GM18873 (cell line): ENCODE measurements around the gene BOLL.
"Not testable (repeated sequence)": the region's sequence is repeated elsewhere in the genome, so short reads cannot be mapped to it uniquely, and the experiment has no call there.

Experiments
- ATAC-seq: cut with Tn5 transposase; IDR thresholded peaks from one replicate; pipeline ENCODE4 v1.9.1; 2021; ENCODE audit warnings: mild to moderate bottlenecking, moderate library complexity, moderate number of reproducible peaks; ENCODE audit not compliant: unreplicated experiment, low FRiP score

BOLL gene, protein sequence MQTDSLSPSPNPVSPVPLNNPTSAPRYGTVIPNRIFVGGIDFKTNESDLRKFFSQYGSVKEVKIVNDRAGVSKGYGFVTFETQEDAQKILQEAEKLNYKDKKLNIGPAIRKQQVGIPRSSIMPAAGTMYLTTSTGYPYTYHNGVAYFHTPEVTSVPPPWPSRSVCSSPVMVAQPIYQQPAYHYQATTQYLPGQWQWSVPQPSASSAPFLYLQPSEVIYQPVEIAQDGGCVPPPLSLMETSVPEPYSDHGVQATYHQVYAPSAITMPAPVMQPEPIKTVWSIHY

DNA sequence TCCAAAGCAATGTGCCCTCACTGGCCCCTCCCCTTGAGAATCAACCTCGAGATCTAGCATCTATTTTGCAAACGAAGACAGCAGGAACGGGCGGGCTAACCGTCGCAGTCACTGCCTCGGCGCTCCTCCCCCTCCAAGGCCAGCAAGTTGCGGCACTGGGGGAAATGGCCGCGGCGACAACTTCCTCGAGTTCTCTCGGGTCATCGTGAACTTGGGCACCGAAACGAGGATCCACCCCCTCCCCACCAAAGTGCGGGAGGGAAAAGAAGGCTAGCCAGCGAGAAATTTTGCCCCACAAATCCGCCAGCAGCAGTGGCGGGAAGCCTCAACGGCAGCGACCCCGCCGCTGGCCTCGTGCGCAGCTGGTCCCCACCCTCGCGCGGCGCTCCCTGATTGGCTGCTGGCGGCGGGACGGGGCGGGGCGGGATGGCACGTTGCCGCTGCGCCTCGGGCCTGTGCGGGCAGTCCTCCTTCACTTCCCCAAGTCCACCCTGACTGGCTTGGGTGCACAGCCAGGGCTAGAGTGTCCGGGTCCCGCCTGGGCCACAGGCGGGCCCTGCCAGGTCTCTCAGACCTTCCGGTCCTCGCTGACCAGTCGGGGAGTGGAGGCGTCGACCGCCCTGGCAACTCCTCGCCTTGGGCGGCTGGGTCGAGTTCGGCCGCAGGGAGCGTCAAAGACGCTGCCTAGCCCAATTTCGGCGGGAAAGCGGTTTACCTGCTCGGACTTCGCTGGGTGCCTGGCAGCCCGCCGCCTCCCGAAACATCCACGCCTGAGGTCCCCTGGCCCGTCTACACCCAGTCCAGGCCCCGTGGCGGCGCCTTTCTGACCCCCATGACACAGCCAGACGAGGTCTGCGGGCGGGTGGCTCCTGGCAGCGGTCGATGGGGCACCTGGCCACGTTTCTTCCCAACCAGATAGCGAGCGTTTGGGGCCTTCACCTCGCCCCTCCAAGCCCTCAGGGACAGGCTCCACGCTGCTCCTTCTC is at the start of gene BOLL:
TSS of gene BOLL (minus strand) at position 364 of the 986 bp plus-strand sequence. CDS start 3,469 bp downstream, outside the sequence.
- ATAC-seq, result no peak

DNA sequence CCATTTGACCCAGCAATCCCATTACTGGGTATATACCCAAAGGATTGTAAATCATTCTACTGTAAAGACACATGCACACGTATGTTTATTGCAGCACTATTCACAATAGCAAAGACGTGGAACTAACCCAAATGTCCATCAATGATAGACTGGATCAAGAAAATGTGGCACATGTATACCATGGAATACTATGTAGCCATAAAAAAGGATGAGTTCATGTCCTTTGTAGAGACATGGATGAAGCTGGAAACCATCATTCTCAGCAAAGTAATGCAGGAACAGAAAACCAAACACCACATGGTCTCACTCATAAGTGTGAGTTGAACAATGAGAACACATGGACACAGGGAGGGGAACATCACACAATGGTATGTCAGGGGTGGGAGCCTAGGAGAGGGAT is 49.7 kb upstream of the BOLL start:
- not testable (repeated sequence) for ATAC-seq

DNA sequence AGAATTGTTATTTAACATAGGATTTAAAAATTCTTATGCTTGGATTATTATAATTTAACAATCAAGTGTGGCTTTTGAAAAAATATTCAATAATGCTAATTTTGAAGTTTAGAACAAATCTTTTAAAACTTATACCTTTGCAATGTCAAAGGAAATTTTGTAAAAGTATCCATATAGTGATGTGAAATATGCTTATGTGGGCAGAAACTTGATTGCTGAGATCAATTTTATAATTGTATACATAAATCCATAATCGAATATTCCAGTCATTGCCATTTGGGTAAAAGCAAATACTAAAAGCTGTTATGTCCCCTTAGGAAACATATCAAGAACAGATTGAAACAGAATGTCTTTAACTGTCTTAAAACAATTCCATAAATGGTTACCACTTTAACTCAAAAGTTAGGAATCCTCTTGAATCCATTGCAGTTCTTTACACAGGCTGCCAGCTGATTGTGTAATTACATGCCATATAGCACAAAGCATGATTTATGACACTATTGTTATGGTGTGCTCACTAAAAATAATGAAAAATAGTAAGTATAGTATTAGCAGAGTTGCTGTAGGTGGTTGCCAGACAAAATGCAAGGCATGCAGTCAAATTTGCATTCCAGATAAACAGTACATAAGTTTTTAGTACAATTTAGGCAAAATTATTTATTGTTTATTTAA is 43.5 kb upstream of the BOLL start:
- ATAC-seq, result no peak

DNA sequence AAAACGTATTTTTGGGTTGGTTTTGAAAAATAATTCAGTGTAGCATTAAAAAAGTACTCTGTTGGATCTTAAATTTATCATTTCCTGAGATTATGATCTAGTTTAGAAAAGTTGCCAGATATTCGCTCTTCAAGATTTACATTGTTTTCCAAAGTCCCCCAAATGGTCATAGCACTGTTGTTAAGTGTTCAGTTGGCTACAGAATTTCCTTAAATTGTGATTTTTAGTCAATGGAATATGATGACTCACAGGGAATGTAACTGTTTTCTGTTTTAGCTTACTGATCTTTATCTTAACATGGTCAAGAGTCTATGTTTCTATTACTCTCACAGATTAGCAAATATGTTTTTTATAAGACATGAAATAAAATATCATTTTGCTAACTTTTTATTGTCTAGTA is 42.5 kb upstream of the BOLL start:
- ATAC-seq, result no peak

DNA sequence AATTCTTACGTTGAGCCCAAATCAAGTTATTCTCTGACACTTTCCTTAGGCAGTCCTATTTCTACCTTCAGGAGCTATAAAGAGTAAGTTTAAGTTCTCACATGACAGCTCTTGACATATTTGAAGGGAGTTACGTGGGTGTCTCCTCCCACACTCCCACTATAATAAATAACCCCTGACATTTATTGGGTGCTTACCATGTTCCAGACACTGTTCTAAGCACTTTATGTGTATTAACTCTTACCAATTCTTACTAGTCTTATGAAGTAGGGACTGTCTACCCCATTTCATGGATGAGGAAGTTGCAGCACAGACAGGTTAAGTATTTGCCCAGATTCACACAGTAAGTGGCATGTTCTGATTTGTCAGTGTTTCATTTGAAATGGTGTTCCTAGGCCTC is 37.2 kb upstream of the BOLL start:
- no peak for ATAC-seq

DNA sequence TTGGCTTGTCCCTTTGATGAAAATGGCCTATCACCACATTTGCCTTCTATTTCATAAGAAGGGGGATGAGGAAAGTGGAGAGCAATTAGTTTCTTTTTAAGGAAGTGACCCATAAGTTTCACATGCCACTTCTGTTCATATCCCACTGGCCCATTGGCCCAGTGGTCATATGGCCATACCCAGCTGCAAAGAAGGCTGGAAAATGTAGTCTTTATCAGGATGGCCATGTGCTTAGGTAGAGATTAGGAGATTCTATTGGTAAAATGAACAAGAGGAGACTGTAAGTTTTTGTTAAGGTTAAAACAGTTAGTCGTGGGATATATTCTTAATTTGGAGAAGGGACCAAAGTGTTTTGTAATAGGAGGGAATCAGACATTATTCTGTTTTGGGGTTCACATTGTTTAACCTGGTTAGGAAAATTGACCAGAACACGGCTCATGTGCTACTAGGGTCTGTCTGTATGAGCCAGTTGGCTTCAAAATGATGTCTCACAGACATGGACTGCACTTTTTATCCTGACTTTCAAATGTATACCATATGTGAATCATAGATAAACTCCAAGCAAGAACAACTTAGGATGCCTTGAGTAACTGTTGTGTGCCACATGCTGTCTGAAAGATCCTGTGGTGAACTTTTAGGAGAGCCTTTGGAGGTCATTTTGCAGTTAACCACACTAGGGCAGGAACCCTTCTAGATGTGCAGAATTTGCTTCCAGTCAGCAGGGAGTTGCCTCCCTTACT is 36.6 kb upstream of the BOLL start:
- ATAC-seq, result no peak

DNA sequence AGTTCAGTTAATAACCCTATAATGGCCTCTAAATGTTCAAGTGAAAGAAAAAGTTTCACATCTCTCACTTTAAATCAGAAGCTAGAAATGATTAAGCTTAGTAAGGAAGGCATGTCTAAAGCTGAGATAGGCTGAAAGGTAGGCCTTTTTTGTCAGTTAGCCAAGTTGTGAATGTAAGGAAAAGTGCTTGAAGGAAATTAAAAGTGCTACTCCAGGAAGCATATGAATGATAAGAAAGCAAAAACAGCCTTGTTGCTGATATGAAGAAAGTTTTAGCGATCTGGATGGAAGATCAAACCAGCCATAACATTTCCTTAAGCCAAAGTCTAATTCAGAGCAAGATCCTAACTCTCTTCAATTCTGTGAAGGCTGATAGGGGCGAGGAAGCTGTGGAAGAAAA is 29.4 kb upstream of the BOLL start:
- ATAC-seq, result no peak

DNA sequence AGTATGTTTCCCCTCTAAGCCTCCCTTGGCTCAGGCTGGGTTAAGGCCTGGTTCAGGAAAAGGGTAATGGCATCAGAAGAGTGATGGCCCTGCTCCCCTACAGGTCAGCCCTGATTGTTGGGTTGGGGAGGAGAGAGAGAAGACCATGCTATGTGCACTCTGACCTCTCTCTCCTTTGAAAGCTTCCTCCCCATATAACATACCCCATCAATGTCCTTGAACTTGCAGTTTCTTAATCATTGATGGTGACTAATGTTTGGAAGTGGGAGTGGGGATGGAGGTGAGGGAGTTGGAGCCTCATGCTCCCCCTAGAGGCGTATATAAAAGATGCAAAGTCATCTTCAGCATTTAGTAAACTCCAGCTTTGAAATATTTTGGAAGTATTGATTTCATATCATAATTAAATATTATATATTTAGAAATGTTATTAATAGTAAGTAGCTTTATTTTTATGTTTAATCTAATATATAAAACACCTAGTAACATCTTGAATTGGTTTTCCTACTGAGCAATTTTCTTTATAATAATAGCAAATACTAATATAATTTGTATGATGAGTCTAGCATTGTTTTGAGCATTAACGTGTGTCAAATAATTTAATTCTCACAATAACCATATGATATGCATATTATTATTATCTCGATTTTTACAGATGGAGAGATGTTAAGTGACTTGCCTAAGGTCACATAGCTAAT is 28.1 kb upstream of the BOLL start:
- ATAC-seq, result no peak

DNA sequence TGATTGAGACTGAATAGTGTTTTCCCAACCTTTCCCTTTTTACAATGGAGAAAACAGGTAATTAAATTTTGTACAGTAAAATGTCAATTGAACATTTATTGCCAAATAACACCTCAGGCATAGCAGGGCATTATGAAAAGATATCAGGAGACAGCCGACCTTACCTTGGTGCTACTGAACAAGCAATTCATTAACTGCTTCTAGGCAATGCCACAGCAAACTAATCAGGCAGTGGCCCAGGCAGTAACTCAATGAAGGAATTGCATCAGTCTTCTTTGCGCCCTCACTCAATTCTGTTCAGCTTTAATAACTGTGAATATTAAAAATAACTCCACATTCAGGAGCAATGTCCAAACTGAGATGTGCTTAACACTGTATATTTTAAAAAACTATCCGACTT is 25.4 kb upstream of the BOLL start:
- no peak for ATAC-seq

DNA sequence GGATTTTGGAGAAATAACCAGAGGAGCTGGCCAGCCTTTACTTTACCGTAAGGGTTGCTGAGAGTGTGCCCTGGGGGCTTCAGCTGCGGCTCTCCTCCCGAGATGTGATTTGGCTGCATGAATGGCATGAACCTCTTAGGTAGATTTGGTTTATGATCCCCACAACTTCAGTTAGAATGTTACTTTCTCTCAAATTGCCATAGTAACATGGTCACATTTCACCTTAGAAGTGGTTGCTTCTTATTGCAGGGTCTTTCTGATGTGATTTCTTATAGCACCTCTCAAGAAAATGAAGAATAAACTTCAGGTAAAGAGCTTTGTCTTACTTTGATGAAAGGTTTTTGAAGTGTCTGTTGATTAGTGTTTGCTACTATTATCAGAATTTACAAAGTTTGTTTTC is 24.9 kb upstream of the BOLL start:
- ATAC-seq, result no peak

DNA sequence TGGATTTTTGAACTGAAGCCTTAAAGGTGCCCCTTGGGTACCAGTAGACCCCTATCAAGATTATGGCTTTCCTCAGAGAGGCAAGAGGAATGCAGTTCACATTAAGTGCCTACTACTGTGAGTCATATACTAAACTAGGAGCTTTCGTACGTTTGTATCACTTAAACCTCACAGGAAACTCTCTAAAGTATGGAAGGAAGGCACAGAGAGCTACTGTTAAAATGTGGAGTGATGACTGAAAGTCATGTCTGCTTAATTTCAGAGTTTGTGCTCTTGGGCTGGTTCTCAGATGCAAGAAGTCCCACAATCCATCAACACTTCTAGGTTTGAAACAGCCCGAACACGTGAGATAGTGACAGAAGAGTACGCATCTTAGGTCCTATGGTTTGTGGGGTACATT is 23.9 kb upstream of the BOLL start:
- no peak for ATAC-seq

DNA sequence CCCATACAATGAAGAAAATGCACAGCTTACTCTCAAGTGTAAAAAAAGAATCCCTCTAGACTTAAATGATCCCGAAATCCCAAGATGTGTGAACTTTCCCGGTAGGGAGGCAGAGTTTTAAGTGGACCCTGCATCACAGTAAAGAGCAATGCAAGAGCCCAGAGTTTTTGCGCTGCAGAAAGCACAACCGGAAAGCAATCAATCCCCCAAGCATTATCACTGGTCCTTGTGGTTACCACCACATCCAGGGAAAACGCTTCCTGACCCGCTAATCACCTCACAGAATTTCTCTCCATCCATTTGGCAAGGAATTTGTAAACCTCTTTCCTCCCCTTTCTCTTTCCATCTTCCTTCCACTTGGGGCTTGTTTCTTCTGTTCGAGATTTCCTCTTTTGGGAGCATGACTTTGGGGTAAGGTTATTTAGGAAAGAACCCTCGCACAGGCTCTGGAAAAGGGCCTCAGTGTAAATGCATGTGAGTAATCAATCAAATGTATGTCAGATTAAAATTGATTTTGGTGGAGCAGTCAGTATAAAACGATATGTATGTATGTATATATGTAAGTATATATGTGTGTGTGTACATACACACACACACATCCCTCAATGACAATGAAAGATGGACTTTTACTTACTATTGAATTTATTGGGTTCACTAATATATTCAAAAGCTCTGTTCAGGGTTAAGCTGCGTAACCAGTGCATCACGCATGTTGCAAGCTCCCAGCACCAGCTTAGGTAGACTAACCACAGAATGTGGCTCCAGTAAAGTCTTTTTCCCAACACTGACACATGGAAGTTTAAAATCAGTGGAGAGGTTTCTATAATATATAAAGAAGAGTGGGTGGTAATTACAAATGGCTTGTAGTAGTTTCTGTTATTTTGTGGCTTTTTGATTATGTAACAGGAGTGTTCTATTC is 20.9 kb upstream of the BOLL start:
- no peak for ATAC-seq

DNA sequence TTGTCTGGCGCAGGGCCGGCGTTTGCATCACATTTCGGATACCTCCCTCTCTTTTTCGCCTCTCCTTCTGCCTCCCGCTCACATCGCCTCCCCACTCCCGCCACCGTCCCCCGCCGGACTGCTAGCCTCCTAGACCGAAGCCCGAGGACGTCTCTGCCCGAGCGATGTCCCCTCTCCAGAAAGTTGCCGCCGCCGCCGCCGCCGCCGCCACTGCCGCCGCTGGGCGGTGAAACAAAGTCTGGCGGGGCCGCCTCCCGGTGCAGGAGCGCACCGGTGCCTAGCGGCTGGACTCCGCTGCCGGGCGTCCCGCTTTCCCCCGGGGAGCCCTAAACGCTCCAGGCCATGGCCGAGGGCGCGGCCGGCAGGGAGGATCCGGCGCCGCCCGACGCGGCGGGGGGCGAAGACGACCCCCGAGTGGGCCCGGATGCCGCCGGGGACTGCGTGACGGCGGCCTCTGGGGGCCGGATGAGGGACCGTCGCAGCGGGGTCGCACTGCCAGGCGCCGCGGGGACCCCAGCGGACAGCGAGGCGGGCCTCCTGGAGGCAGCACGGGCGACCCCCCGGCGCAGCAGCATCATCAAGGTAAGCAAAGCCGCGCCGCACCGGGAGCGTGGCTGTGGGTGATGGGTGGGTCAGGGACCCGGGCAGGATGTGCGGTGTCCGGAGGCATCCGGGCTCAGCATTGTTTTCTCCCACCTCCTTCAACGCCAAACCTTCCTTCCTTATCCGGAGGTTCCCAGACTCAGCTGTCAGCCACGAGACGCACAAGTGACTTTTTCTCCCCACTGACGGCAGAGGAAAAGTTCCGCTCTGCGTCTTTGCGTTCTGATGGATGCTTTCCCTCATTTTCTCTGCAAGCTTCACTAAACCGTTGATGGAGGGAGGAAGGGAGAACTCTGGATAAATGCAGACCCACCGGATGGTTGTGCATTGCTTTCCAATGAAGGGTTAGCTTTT is 19.9 kb upstream of the BOLL start:
- ATAC-seq, result peak; percentile 17

DNA sequence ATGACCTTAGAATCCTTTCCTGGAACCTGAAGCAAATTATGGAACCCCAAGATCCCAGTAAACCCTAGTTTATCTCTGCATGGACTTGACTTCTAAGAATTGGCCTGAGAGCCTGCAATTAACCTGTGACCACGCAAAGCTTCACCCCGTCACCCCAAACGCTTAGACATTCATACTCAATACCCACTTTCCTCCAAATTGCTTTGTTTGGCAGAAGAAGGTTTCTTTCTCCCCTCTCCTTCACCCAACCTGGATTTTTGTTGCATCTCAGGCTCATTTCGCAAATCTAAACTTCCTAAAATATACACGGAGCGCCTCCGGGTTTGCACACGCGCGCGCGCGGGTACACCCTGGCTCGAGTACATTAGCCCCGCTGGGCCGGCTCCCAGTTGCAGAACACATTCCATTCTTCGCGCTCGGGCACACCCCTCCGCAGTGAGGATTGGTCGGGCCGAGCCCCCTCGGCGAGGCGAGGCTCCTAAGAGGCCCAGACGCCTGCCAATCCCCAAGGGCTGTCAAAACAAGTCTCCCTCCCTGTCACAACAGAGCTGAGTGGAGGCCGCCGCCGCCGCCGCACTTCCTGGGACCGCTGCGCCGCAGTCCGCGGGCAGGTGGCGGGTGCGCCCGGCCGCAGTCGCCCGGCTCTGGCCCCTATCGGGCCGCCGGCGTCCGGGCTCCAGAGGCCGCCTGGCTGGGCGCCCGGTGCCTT is 19.1 kb upstream of the BOLL start, which contains the start of gene PLCL1:
TSS of gene PLCL1 (plus strand) at position 545 of the 709 bp plus-strand sequence.
- ATAC-seq, result peak; percentile 99

DNA sequence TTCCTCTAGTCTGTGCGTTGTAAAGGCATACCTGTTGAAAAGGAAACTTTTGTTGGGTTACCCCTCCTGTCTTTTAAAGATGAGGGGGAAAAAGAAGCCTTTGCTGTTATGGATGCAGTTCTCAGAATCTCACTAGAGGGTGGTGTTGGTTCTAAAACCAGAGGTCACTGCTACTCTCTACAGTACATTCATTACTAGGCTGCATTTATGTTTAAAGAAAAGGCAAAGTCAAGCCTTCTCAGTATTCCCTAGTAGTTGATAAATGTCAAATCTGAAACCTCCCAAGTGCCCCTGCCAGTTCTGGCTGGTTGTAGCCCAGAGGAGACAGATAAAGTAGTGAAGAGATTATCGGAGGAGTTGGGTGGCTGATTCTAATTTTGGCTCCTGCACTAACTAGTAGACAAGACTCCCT is 17.9 kb upstream of the BOLL start:
- peak; percentile 33 for ATAC-seq

DNA sequence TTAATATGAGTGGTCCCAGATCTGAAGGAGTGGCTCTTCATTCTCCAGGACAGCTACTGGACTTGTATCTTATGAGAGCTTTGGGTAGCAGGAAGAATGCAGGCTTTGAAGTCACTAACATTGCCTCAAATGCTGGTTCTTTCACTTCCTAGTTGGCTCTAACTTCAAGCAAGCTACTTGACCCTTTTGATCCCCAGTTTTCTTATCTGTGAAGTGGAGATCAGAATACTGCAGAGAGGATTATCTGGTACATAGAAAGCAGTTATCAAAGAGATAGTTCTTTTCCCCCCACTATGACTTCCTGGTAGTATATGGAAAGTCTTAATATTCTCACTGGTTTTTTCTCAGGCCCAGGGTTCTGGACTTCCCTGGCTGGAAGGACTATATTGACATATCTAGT is 15.9 kb upstream of the BOLL start:
- no peak for ATAC-seq

DNA sequence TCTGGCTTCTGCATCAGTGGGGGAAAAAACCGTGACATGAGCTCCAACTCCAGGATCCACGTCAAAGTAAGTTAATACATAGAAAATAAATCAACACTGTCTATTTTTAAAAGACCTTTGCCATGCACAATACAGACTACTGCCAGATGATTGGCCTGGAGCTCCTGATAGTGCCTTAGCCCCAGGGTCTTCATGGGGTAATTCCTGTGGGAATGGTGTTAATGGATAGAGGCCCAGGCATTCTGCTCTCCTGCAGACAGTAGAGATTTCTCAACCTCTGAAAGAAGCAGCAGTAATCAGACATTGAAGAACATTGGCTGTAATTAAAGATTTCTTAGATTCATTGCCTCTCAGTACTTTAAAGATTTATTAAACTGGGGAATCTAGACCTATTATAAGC is 15.0 kb upstream of the BOLL start:
- ATAC-seq, result no peak
